Omental fat pad (tissue), 4 donors: ENCODE data around the gene CKAP2L. TPM values are rescaled to one million over a fixed set of nuclear protein-coding genes. Genes with fewer than 3 reads are reported as not detected.
"Not testable (repeated sequence)": the region's sequence is repeated elsewhere in the genome, so short reads cannot be mapped to it uniquely, and the experiment has no call there.

Source experiments
- ATAC-seq: fragments of 150-250 bp; one replicate; pipeline ENCODE4 v1.9.1; 2016; ENCODE audit warnings: mild to moderate bottlenecking, moderate library complexity; ENCODE audit not compliant: low FRiP score
- DNase-seq: peaks from one replicate; pipeline ENCODE4 v3.0.0-alpha.2; 2019; ENCODE audit warnings: low spot score
- CTCF ChIP-seq, 3 donors: fragments of 450-650 bp; IDR thresholded peaks; one replicate each; pipeline ENCODE4 v1.5.1; 2016 to 2017; ENCODE audit warnings: antibody characterized with exemption in 3 of 3, mild to moderate bottlenecking in 3 of 3, moderate library complexity in 2 of 3
- total RNA-seq, 4 donors: library from RNA; depleted of rRNA; stranded (reverse); fragments of >200 nt; gene quantifications; one replicate each; pipeline ENCODE4 v1.1.0, GENCODE V29; 2016

CKAP2L gene
- total RNA-seq, 4 donors from 2014 or later, result 0.13 to 3.8 (median 0.16) TPM; not detected in 1

- ATAC-seq, result no peak
- no peak for TF ChIP-seq CTCF (IDR thresholded peaks at IDR 0.05)
- no peak for DNase-seq
These were observed 43.6 kb downstream of the CKAP2L start, which contains the start of gene NT5DC4 for GRCh38 chr2:112720785-112721184. NT5DC4 (plus strand) TSS chr2:112721020; CDS start chr2:112721080, 60 bp downstream.

- DNase-seq (no peak), ATAC-seq (no peak)
- no peak for TF ChIP-seq CTCF (IDR thresholded peaks at IDR 0.05)
These were observed 45.5 kb downstream of the CKAP2L start for GRCh38 chr2:112718863-112719370.

- ATAC-seq, DNase-seq: not testable (repeated sequence)
These were observed 47.5 kb downstream of the CKAP2L start for GRCh38 chr2:112716826-112717352.

GRCh38 chr2:112716094-112716493 is 48.3 kb downstream of the CKAP2L start:
- ATAC-seq, DNase-seq: not testable (repeated sequence)

- no peak for TF ChIP-seq CTCF (IDR thresholded peaks at IDR 0.05)
- ATAC-seq (no peak), DNase-seq (no peak)
These were observed 49.4 kb downstream of the CKAP2L start for GRCh38 chr2:112714836-112715631.

- DNase-seq, result no peak
- no peak for TF ChIP-seq CTCF (IDR thresholded peaks at IDR 0.05)
- no peak for ATAC-seq
These were observed 50.1 kb downstream of the CKAP2L start for GRCh38 chr2:112714331-112714730.

- no peak for TF ChIP-seq CTCF (IDR thresholded peaks at IDR 0.05)
- DNase-seq (no peak), ATAC-seq (no peak)
These were observed 50.5 kb downstream of the CKAP2L start for GRCh38 chr2:112713926-112714325.

GRCh38 chr2:112713585-112713925 is 50.9 kb downstream of the CKAP2L start:
- DNase-seq, result no peak
- ATAC-seq, result peak; percentile 16
- no peak for TF ChIP-seq CTCF (IDR thresholded peaks at IDR 0.05)
